ENCODE measurements around the gene BDKRB1. TPM values are rescaled to one million over a fixed set of nuclear protein-coding genes. Genes with fewer than 3 reads are reported as not detected.

The BDKRB1 gene
- total RNA-seq, 1 experiment from 2014 or later, result not detected

DNA sequence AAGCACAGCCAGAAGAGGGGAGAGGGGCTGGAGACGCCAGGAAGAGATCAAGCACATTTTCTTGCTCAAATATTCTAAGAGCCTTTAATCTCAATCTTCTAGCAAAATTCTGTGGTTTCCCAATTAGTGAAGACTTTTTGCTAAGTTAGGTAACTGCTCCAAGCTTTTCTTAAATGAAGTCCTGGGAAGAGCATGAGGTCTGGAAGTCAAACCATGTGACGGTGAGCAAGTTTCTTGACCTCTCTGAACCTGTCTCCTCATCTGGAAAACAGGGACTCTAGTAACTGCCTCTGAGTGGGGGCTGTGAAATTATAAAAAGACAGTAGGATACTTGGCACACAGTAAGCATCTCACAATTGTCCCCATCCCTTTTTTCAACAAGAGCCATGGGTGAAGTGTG lies 24.1 kb downstream of the BDKRB1 start:
- ChIA-PET CTCF (no interaction called here), POLR2A (no interaction called here)
- no TSS peak for BruUV-seq (replicated peaks)
- no peak for TF ChIP-seq TCF7L2 (IDR thresholded peaks at IDR 0.05; ENCODE audit: low read depth, low read length)
- TF ChIP-seq, protein P1, sequence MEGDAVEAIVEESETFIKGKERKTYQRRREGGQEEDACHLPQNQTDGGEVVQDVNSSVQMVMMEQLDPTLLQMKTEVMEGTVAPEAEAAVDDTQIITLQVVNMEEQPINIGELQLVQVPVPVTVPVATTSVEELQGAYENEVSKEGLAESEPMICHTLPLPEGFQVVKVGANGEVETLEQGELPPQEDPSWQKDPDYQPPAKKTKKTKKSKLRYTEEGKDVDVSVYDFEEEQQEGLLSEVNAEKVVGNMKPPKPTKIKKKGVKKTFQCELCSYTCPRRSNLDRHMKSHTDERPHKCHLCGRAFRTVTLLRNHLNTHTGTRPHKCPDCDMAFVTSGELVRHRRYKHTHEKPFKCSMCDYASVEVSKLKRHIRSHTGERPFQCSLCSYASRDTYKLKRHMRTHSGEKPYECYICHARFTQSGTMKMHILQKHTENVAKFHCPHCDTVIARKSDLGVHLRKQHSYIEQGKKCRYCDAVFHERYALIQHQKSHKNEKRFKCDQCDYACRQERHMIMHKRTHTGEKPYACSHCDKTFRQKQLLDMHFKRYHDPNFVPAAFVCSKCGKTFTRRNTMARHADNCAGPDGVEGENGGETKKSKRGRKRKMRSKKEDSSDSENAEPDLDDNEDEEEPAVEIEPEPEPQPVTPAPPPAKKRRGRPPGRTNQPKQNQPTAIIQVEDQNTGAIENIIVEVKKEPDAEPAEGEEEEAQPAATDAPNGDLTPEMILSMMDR (IDR thresholded peaks at IDR 0.05), result no peak
- TF ChIP-seq POLR2AphosphoS5 (IDR thresholded peaks at IDR 0.05; ENCODE audit: low read depth, low read length), result no peak
- TF ChIP-seq, protein P2, sequence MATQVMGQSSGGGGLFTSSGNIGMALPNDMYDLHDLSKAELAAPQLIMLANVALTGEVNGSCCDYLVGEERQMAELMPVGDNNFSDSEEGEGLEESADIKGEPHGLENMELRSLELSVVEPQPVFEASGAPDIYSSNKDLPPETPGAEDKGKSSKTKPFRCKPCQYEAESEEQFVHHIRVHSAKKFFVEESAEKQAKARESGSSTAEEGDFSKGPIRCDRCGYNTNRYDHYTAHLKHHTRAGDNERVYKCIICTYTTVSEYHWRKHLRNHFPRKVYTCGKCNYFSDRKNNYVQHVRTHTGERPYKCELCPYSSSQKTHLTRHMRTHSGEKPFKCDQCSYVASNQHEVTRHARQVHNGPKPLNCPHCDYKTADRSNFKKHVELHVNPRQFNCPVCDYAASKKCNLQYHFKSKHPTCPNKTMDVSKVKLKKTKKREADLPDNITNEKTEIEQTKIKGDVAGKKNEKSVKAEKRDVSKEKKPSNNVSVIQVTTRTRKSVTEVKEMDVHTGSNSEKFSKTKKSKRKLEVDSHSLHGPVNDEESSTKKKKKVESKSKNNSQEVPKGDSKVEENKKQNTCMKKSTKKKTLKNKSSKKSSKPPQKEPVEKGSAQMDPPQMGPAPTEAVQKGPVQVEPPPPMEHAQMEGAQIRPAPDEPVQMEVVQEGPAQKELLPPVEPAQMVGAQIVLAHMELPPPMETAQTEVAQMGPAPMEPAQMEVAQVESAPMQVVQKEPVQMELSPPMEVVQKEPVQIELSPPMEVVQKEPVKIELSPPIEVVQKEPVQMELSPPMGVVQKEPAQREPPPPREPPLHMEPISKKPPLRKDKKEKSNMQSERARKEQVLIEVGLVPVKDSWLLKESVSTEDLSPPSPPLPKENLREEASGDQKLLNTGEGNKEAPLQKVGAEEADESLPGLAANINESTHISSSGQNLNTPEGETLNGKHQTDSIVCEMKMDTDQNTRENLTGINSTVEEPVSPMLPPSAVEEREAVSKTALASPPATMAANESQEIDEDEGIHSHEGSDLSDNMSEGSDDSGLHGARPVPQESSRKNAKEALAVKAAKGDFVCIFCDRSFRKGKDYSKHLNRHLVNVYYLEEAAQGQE (IDR thresholded peaks at IDR 0.05; ENCODE audit: insufficient read depth in 1 of 2, low read depth in 2 of 2, low read length in 1 of 2), result no peak
- TF ChIP-seq SIN3A (IDR thresholded peaks at IDR 0.05; ENCODE audit: borderline replicate concordance, insufficient read depth, low read depth, low read length), result no peak
- intact Hi-C loops (cut with micrococcal nuclease; ENCODE audit: unreplicated experiment) (loop anchor here (5.0 kb wide), 1 partner anchor 142 kb away; no protein-coding TSS in a partner anchor), in situ Hi-C loops (cut with HindIII; ENCODE audit: low pct_unique_long_range_greater_than_20kb, low sequenced_read_pairs) (no loop called here)
- Histone ChIP-seq H3K9me3 (ENCODE audit: control insufficient read depth, insufficient read depth, low read depth, low read length) (no peaks in the 10 kb centered on the region), H3K27me3 (ENCODE audit: control insufficient read depth, insufficient read depth, low read length) (no peaks in the 10 kb centered on the region), H3K27ac (ENCODE audit: low read length) (no peak overlapping the region), H3K4me3 (ENCODE audit: low read depth in 2 of 2, low read length in 2 of 2) (no peak overlapping the region), H3K4me1 (ENCODE audit: control insufficient read depth, insufficient read depth, low read length) (no peaks in the 10 kb centered on the region), H3K36me3 (ENCODE audit: control insufficient read depth, insufficient read depth, low read length) (no peaks in the 10 kb centered on the region; the same call in 1 of the 2 replicates)
- no peak for ATAC-seq
- DNase-seq (ENCODE audit: low read depth, low spot score), result no peak

DNA sequence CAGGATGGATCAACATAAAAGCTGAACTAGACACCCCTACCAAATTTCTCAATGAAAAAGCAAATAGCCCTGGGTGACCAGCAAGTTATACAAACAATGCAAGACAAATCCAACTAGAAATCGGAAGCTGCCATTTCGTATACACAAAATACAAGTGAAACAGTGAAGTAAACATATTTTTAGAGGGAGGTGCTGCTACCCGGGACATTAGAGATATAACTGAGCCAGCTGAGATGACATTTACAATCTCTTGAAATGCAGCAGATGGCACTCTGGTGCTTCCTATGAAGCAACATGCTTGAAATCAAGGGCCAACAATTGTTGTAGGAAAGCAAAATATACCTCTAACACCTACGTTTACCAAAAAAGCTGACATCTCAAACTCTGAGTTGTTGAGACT lies 25.5 kb downstream of the BDKRB1 start:
- Histone ChIP-seq H3K4me1 (ENCODE audit: control insufficient read depth, insufficient read depth, low read length) (no peaks in the 10 kb centered on the region), H3K27me3 (ENCODE audit: control insufficient read depth, insufficient read depth, low read length) (no peaks in the 10 kb centered on the region), H3K36me3 (ENCODE audit: control insufficient read depth, insufficient read depth, low read length) (no peaks in the 10 kb centered on the region; the same call in 1 of the 2 replicates), H3K9me3 (ENCODE audit: control insufficient read depth, insufficient read depth, low read depth, low read length) (no peaks in the 10 kb centered on the region), H3K27ac (ENCODE audit: low read length) (no peak overlapping the region), H3K4me3 (ENCODE audit: low read depth in 2 of 2, low read length in 2 of 2) (no peak overlapping the region)
- in situ Hi-C loops (cut with HindIII; ENCODE audit: low pct_unique_long_range_greater_than_20kb, low sequenced_read_pairs), result no loop called here
- intact Hi-C loops (cut with micrococcal nuclease; ENCODE audit: unreplicated experiment), result loop anchor here (5.0 kb wide), 1 partner anchor 141 kb away; no protein-coding TSS in a partner anchor
- CTCF ChIA-PET, result no interaction called here
- ATAC-seq, result no peak
- no TSS peak for BruUV-seq (replicated peaks)
- no peak for DNase-seq (ENCODE audit: low read depth, low spot score)
- no peak for TF ChIP-seq POLR2AphosphoS5 (IDR thresholded peaks at IDR 0.05; ENCODE audit: low read depth, low read length)
- TF ChIP-seq, protein P2 (IDR thresholded peaks at IDR 0.05; ENCODE audit: insufficient read depth in 1 of 2, low read depth in 2 of 2, low read length in 1 of 2), result no peak
- no peak for TF ChIP-seq TCF7L2 (IDR thresholded peaks at IDR 0.05; ENCODE audit: low read depth, low read length)
- TF ChIP-seq SIN3A (IDR thresholded peaks at IDR 0.05; ENCODE audit: borderline replicate concordance, insufficient read depth, low read depth, low read length), result no peak
- TF ChIP-seq, protein P1 (IDR thresholded peaks at IDR 0.05), result no peak; the same call in 1 of the 2 replicates
- POLR2A ChIA-PET, result no interaction called here
